ENCODE measurements around the gene TBCA.
"Not testable (repeated sequence)": the region's sequence is repeated elsewhere in the genome, so short reads cannot be mapped to it uniquely, and the experiment has no call there.

TBCA gene

DNA sequence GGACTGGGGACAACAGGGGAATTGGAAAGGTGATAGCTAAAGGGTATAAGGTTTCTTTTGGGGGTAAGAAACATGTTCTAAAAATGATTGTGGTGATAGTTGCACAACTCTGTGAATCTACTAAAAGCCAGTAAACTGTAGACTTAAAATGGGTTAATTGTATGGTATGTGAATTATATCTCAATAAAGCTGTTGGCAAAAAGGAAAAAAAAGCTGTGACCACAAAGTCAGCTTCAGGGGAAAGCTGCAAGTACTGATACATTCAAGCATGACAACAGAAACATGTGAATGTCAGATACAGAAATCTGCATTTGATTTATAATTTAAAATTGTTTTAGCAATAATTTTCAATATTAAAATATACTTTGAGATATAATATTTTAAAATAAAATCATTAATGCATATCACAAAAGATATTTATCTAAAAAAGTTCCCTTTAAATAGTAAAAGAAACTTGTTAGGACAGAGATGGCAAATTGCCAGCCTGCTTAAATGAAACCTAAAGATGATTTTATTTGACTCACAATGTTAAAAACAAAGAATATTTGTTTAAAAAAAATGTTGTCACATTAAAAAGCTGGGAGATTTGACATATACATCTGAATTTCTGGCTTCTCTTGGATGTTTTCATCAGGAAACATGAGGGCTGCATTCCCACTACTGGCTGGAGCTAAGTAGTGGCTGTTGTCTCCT is 66.0 kb downstream of the TBCA start:
- DNase-seq (ENCODE audit: low read depth in 2 of 3, low spot score in 2 of 3): no peak

DNA sequence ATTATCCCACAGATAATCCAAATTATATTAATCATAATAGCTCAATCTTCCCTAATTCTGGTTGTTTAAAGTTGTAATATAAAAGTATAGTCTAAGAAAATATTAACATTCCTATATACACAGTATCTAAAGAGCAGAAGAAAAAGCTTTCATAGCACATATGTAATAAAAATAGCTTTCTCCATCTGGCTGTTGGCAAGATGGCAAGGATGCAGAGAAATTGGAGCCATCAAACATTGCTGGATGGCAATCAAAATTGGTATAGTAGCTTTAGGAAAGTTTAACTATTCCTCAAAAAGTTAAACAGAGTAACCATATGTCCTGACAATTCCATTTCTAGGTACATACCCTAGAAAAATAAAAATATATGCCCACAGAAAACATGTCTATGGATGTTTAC is 66.8 kb downstream of the TBCA start:
- DNase-seq (ENCODE audit: low read depth in 2 of 3, low spot score in 2 of 3): no peak

DNA sequence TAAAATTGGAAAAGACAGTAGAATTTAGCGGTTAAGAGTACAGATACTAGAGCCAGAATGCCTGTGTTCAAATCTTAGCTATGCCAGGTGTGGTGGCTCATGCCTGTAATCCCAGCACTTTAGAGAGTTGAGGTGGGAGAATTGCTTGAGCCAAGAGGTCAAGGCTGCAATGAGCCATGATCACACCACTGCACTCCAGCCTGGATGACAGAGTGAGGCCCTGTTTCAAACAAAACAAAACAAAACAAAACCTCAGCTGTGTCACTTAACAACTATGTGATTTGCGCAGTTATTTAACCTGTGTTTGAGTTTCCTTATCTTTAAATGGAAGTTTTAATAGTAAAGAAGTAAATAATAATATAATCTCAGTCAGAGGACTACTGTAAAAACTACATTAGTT is 68.3 kb downstream of the TBCA start:
- DNase-seq (ENCODE audit: low read depth in 2 of 3, low spot score in 2 of 3): no peak

DNA sequence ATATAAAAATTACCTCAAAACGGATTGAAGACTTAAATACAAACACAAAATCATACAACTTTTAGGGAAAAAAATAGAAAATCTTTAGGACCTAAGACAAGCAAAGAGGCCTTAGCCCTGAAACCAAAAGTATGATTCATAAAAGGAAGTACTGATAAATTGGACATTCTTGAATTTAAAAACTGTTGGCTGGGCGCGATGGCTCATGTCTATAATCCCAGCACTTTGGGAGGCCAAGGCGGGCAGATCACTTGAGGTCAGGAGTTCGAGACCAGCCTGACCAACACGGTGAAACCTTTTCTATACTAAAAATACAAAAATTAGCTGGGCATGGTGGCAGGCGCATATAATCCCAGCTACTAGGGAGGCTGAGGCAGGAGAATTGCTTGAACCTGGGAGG is 76.6 kb downstream of the TBCA start:
- DNase-seq (ENCODE audit: low read depth in 2 of 3, low spot score in 2 of 3): not testable (repeated sequence)

DNA sequence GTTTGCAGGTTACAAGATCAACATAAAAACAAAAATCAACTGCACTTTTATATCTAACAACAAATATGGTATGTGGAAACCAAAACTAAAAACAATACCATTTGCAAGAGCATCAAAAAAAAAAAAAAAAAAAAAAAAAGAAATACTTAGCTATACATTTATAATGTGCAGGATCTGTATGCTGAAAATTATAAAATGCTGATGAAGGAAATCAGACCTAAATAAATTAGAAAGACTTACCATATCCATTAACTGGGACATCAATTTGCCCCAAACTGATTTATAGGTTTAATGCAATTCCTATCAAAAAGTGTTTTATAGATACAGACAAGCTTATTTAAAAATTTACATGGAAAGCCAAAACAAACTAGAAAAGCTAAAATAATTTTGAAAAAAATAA is 77.2 kb downstream of the TBCA start:
- DNase-seq (ENCODE audit: low read depth in 2 of 3, low spot score in 2 of 3): no peak

GRCh38 chr5:77697692-77698091 is 78.4 kb downstream of the TBCA start:
- no peak for DNase-seq (ENCODE audit: low read depth in 2 of 3, low spot score in 2 of 3)

DNA sequence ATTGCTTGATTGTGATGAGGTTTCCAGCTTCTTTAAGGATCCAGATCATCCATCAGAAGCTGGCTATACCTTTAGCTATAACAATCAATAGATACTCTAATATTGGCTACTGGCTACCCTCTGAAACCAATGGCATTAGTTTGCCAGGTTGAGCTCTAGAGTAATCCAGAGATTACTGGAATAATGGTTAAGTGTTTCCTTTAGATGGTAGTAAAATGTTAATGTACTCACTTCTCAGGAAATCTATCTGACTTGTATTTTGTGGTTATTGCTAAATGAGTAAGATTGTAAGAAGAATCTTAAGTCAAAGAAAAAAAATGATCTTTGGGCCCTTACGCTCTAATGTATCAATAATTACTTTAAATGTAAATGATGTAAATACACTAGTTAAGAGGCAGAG is 80.0 kb downstream of the TBCA start:
- no peak for DNase-seq (ENCODE audit: low read depth in 2 of 3, low spot score in 2 of 3)

GRCh38 chr5:77693913-77694312 is 82.2 kb downstream of the TBCA start:
- no peak for DNase-seq (ENCODE audit: low read depth in 2 of 3, low spot score in 2 of 3)

- no peak for DNase-seq (ENCODE audit: low read depth in 2 of 3, low spot score in 2 of 3)
Measured at GRCh38 chr5:77683171-77683732, 92.9 kb downstream of the TBCA start.

GRCh38 chr5:77670526-77670925 is 105.6 kb downstream of the TBCA start:
- DNase-seq (ENCODE audit: low read depth in 2 of 3, low spot score in 2 of 3): no peak

GRCh38 chr5:77669677-77670076 is 106.5 kb downstream of the TBCA start:
- DNase-seq (ENCODE audit: low read depth in 2 of 3, low spot score in 2 of 3): no peak

DNA sequence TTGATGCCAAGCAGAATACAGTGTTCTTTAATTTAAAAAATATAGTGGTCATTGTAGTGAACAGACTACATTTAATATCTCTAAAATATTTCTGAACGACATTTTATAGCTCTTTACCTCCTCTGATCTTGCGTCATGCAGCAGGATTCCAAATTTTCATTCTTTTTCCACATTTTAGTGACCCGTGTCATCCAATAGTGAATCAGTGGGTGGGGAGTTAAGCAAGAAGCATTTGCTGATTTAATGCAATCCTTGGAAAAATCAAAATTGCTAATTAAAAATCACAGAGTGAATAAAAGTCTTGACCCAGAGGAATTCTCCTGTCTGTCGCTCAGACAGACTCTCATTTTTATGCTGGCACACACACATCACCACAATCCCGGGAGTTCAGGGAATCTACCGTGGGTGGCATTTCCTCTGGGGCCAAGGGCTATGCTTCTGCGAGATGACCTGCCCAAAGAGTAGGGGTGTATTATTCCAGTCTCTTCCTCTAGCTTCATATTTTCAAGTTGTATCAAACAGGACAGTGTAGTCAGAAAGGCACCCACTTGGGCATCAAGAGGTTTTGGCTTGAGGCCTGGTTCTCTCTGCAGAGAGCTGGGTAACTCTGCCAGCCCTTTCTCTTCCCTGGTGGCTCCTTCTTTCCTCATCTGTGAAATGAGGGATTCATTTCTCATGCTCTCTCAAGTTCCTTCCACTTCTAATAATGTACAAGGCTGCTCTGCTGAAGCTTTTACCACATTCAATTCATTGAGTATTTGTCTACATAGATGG is 112.9 kb downstream of the TBCA start:
- no peak for DNase-seq (ENCODE audit: low read depth in 2 of 3, low spot score in 2 of 3)

DNA sequence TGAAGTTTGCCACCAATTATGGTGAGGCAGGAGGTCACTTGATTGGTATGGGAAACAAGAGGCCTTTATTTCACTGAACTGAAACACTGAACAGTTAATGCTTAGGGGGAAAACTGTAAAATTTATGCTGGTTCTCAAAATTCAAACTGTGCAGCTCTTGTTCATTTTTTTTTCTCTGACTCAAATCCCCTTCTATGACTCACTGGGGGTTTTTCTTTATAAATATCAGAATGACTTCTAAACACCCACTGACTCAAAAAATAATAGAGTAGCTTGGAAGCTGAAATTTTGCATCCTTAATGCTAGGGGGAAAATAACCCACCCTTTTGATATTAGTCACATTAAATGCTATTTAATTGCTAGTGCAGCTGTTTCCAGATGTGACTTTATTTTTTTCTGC is 113.5 kb downstream of the TBCA start:
- no peak for DNase-seq (ENCODE audit: low read depth in 2 of 3, low spot score in 2 of 3)

- DNase-seq (ENCODE audit: low read depth in 2 of 3, low spot score in 2 of 3): no peak
Measured at GRCh38 chr5:77658662-77659061, 117.5 kb downstream of the TBCA start.

DNA sequence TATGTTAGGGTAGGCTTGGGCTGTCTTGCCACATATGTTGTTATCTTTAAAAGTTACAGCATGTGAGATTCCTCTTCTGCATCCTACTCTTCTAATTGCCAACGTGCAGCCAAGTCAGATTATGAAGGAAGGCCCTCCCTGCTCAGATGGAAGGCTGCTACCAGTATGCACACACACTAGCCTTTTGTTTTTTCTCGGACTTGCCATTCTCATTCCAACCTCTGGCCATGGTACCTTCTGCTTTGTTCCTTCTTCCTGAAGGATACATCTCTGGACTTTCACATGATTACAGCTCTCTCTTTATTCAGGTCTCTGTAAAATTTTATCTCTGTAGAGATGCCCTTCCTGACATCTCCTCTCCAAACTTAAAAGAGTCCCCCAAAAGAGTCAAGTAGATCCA is 124.8 kb downstream of the TBCA start:
- DNase-seq (ENCODE audit: low read depth in 2 of 3, low spot score in 2 of 3): no peak

GRCh38 chr5:77650686-77651085 is 125.5 kb downstream of the TBCA start:
- no peak for DNase-seq (ENCODE audit: low read depth in 2 of 3, low spot score in 2 of 3)

DNA sequence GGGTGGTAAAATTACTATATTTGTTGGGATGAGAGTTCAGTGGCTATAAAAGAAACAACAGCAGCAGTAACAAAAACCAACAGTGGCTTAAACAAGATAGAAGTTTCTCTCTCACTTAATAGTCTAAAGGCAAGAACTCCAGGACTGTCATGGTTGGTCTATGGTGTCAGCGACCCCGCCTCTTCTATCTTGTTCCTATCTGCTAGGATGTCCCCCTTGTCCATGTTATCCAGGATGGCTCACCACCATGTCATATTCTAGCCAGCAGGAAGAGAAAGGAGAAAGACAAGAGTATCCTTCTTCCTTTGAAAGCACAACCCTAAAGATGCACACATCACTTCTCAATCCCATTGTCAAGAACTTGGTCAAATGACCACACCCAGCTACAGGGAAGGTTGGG is 126.4 kb downstream of the TBCA start:
- no peak for DNase-seq (ENCODE audit: low read depth in 2 of 3, low spot score in 2 of 3)

GRCh38 chr5:77645995-77646639 is 130.0 kb downstream of the TBCA start:
- DNase-seq (ENCODE audit: low read depth in 2 of 3, low spot score in 2 of 3): no peak

DNA sequence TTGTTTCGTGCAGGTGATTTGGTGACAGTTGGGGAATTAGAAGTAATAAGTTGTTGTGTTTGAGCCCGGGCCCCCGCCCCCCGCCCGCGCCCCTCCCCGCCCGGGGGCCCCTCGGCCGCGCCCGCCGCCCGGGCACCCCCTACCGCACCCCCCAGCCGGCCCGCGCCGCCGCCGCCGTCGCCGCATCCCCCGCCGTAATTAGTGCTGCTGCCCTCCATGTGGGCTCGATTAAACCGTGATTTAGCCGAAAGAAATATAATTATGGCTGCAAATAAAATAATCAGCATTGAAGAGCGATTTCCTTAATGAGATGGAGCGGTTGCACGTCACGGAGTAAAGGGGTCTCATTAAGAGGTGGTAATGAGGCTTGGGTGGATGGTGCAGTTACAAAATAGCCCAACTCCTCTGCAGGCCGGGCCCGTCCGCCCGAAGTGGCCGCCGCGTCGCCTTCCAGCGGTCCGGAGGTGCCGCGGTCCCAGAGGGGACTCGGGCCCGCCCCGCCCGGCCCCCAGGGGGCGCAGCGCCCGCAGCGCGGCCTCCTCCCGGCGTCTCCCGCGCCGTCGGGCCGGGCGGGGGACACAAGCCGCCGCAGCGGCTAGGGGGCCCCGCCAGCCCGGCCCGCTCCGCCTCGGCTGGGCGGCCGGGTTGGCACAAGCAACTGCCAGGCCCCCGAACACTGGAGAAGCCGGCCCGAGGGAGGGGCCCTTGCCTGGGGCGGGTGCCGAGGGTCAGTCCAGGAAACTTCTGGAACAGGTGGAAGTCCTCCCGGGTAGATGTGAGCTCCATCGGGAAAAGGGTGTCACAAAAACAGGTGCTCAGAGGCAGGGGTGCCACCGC is 130.8 kb downstream of the TBCA start:
- peak in 1 of 3 experiments; percentile 23 for DNase-seq (ENCODE audit: low read depth in 2 of 3, low spot score in 2 of 3)

GRCh38 chr5:77644371-77645157 is 131.6 kb downstream of the TBCA start:
- DNase-seq (ENCODE audit: low read depth in 2 of 3, low spot score in 2 of 3): no peak

Data from activated CD8-positive, alpha-beta memory T cell treated with anti-CD3 and anti-CD28 coated beads for 48 hours (primary cell).